GM20000 (cell line): ENCODE data around the gene ENO2.
"Not testable (repeated sequence)": the region's sequence is repeated elsewhere in the genome, so short reads cannot be mapped to it uniquely, and the experiment has no call there.

ENCODE experiments used
- DNase-seq: peaks from one replicate; pipeline ENCODE4 v3.0.0; 2012; ENCODE audit warnings: low spot score
- CTCF ChIP-seq: IDR thresholded peaks from 2 replicates; pipeline ENCODE4 v1.5.1; 2012; ENCODE audit warnings: mild to moderate bottlenecking, control low read depth; ENCODE audit errors: extremely low read depth, missing control alignments

The ENO2 gene

GRCh38 chr12:6883683-6884082, 30.7 kb upstream of the ENO2 start:
- TF ChIP-seq CTCF = no peak
- no peak for DNase-seq

GRCh38 chr12:6884539-6884938, 29.8 kb upstream of the ENO2 start:
- no peak for DNase-seq
- no peak for TF ChIP-seq CTCF

GRCh38 chr12:6886206-6886999, 28.0 kb upstream of the ENO2 start:
- DNase-seq = not testable (repeated sequence)

GRCh38 chr12:6887460-6887859, 26.9 kb upstream of the ENO2 start:
- DNase-seq = no peak
- TF ChIP-seq CTCF = no peak

GRCh38 chr12:6888360-6888759, 26.0 kb upstream of the ENO2 start:
- TF ChIP-seq CTCF = no peak

GRCh38 chr12:6888794-6889193, 25.6 kb upstream of the ENO2 start:
- not testable (repeated sequence) for DNase-seq

More at GRCh38 chr12:6888360-6888759, 26.0 kb upstream of the ENO2 start:
- no peak for DNase-seq

- not testable (repeated sequence) for DNase-seq
Measured at GRCh38 chr12:6889775-6890573, 24.4 kb upstream of the ENO2 start.

GRCh38 chr12:6890789-6891645, 23.4 kb upstream of the ENO2 start:
- DNase-seq = peak; percentile 98
- peak; percentile 84 for TF ChIP-seq CTCF
